Right hindlimb (tissue), 1 donor: ENCODE results near the gene CD72.
"Not testable (repeated sequence)": the region's sequence is repeated elsewhere in the genome, so short reads cannot be mapped to it uniquely, and the experiment has no call there.

Experiments used
- DNase-seq: peaks from one replicate; pipeline ENCODE4 v3.0.0-alpha.2; 2018

Gene CD72

GRCh38 chr9:35649431-35650340 lies 31.5 kb upstream of the CD72 start:
- DNase-seq, result no peak

GRCh38 chr9:35646533-35647265 lies 28.5 kb upstream of the CD72 start:
- DNase-seq, result peak; percentile 95

DNA sequence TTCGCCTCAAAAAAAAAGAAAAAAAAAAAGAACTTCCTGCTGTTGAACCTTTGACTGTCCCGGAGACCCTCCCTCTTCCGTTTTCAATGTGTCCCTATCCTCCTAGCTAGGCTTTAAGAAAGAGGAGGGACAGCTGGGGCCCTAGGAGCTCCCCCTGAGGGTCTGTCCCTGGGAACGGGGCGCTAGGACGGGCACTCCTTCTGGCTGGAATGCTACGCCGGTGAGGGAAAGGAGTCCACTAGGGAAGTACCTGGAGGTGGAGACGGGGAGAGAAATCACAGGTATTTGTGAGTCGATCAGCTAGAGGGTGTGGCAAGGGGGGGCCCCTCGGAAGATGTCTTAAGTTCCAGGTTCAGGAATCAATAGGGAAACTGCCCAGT lies 27.9 kb upstream of the CD72 start:
- DNase-seq, result peak; percentile 69

DNA sequence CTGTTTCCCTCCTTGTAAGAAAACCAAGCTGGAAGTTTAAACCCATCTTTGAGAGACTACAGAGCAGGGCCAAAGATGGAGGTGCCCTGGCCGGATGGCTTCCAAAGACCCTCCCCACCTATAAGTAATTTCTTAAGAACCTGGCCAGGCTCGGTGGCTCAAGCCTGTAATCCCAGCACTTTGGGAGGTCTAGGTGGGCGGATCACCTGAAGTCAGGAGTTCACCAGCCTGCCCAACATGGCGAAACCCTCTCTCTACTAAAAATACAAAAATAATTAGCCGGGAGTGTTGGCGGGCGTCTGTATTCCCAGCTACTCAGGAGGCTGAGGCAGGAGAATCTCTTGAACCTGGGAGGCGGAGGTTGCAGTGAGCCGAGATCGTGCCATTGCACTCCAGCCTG lies 27.5 kb upstream of the CD72 start:
- not testable (repeated sequence) for DNase-seq

- DNase-seq, result no peak
Measured at GRCh38 chr9:35643046-35643445, 24.8 kb upstream of the CD72 start.

GRCh38 chr9:35641478-35641877 lies 23.3 kb upstream of the CD72 start:
- DNase-seq, result not testable (repeated sequence)

GRCh38 chr9:35640431-35640830 lies 22.2 kb upstream of the CD72 start:
- DNase-seq, result not testable (repeated sequence)

- no peak for DNase-seq
Measured at GRCh38 chr9:35639631-35640030, 21.4 kb upstream of the CD72 start.

DNA sequence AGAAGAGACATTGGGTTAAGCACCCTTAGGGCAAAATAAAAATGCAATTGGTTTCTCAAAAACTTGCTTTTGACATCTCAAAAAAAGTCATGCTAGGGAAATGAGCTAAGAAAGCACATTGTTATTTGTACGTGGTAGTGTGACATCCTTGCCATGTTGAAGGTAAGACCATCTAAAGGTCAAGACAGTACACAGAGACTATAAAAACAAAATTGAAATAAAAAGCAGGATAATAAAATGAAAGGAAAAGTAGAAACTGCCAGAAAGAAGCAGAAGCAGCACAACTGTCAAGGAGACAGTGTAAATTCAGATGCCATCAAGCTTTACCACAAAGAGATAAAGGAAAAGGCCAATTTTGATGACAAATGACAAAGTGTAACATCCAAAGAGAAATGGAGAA lies 21.0 kb upstream of the CD72 start:
- DNase-seq, result not testable (repeated sequence)

DNA sequence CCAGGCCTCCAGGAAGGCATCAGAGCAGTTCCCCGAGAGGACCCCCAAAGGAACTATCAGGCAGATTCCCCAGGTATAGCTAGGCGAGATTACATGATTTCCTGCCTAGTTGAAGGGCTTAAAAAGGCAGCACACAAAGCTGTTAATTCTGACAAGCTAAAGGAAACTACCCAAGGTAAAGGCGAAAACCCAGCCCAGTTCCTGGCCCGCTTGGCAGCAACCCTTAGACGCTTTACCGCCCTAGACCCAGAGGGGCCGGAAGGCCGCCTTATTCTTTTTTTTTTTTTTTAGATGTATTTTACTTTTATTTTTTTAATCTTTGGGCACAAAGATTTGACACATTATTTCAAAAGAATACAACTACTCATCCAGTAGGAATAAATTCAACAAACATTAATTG lies 20.5 kb upstream of the CD72 start:
- DNase-seq, result not testable (repeated sequence)

DNA sequence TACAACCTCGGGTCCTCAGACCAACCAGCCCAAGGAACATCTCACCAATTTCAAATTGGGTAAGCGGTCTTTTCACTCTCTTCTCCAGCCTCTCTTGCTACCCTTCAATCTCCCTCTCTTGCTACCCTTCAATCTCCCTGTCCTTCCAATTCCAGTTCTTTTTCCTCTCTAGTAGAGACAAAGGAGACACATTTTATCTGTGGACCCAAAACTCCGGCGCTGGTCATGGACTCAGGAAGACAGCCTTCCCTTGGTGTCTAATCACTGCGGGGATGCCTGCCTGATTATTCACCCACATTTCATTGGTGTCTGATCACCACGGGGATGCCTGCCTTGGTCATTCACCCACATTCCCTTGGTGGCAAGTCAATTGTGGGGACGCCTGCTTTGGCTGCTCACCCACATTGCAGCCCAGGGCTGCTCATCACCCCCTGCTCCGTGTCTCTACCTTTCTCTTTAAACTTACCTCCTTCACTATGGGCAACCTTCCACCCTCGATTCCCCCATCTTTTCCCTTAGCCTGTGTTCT lies 19.3 kb upstream of the CD72 start:
- not testable (repeated sequence) for DNase-seq

DNA sequence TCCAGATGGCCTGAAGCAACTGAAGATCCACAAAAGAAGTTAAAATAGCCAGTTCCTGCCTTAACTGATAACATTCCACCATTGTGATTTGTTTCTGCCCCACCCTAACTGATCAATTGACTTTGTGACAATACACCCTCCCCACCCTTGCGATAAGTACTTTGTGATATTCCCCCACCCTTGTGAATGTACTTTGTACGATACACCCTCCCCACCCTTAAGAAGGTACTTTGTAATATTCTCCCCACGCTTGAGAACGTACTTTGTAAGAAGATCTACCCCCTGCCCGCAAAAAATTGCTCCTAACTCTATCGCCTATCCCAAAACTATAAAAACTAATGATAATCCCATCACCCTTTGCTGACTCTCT lies 18.6 kb upstream of the CD72 start:
- DNase-seq, result not testable (repeated sequence)

DNA sequence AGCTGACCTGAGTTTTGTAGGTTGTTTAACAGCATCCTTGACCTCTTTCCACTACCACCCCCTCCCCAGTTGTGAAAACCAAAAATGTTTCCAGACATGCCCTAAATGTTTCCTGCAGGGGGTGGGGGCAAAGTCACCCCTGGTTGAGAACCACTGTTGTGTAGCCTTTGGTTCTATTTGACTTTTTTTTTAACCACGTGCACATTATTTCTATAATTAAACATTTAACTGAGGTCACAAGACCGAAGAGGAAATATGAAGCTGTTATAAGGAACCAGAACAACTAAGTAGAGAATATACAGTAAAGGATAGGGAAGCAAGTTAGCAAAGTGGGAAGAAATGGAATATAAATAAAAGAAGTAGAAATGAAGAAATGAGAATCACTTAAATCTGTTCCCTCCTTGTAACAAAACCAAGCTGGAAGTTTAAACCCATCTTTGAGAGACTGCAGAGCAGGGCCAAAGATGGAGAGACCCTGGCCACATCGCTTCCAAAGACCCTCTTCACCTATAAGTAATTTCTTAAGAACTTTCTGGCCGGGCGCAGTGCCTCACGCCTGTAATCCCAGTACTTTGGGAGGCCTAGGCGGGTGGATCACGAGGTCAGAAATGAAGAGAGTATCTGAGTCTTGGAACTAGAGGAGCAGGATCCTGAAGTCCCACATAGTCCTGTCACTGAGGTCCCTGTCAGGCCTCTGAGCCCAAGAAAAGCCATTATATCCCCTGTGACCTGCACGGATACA lies 18.1 kb upstream of the CD72 start:
- no peak for DNase-seq

DNA sequence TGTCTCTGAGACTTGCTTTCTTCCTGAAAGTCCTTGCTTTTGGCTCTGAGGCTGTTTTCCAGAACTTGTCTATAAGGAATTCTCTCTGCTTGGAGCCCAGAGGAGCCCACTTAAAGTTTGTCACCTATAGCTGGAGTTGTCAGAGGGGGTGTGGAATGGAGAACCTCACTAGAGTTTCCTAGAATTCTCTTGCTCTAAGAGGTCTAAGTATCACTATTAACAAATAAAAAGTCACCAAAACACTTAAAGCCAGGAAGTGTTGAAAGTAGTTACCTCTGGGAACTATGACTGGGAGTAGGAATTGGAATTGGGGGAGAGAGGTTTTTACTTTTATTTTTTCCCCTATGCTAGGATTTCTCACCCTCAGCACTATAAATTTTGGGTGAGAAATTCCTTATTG lies 17.5 kb upstream of the CD72 start:
- no peak for DNase-seq

- DNase-seq, result no peak
Measured at GRCh38 chr9:35629597-35629996, 11.4 kb upstream of the CD72 start.

DNA sequence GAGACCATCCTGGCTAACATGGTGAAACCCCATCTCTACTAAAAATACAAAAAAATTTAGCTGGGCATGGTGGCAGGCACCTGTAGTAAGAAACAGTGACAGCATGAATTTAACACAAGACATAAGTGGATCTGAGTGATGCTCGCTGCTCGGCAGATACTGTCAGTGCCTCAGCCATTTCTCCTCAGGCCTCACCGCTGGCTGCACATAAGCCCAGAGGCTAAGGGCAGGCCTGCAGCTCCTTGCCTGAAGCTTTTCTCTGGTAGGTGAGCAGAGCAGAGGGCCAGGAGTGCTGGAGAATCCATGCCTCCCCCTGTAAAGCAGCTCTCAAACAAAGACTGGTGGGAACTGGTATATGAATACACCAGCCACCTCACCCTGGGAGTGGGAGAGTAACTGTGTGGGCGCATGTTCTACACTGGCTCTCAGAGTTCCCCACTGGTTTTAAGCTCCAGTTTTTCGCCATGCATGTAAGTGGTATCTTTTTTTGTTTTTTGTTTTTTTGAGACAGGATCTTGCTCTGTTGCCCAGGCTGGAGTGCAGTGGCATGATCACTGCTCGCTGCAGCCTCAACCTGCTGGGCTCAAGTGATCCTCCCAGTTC lies 10.3 kb upstream of the CD72 start:
- no peak for DNase-seq

DNA sequence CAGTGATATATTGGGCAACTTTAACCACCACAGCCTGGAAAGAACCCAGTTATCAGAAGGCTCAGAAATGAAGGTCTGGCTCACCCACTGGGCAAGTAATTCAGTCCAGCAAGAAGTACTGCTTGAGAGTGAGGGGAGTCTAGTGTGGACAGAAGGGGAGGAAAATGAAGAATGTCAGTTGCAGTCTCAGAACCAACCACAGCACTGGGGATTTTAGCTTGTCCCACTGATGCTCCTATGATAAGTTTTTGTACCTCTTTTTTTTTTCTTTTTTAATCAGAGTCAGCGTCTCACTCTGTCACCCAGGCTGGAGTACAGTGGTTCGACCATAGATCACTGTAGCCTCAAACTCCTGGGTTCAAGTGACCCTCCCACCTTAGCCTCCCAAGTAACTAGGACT lies 9.4 kb upstream of the CD72 start:
- DNase-seq, result no peak

GRCh38 chr9:35619800-35620158 lies 1.6 kb upstream of the CD72 start:
- no peak for DNase-seq

GRCh38 chr9:35618854-35619799 lies 914 bp upstream of the CD72 start:
- DNase-seq, result peak; percentile 31

DNA sequence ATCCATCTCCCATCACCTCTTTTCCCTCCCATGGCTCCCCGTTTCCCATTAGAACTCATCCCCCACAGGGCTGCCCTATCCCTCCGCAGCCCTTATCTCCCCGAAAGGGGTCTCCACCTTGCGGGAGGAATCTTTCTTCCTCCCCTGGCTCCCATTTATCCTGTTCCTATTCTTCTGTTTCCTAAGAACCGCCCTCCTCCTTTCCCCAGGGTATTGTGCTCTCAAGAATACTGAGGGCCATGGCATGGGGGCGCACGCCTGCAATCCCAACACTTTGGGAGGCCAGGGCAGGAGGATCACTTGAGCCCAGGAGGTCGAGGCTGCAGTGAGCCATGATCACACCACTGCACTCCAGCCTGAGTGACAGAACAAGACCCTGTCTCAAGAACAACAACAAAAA lies 665 bp downstream of the CD72 start:
- DNase-seq, result no peak

DNA sequence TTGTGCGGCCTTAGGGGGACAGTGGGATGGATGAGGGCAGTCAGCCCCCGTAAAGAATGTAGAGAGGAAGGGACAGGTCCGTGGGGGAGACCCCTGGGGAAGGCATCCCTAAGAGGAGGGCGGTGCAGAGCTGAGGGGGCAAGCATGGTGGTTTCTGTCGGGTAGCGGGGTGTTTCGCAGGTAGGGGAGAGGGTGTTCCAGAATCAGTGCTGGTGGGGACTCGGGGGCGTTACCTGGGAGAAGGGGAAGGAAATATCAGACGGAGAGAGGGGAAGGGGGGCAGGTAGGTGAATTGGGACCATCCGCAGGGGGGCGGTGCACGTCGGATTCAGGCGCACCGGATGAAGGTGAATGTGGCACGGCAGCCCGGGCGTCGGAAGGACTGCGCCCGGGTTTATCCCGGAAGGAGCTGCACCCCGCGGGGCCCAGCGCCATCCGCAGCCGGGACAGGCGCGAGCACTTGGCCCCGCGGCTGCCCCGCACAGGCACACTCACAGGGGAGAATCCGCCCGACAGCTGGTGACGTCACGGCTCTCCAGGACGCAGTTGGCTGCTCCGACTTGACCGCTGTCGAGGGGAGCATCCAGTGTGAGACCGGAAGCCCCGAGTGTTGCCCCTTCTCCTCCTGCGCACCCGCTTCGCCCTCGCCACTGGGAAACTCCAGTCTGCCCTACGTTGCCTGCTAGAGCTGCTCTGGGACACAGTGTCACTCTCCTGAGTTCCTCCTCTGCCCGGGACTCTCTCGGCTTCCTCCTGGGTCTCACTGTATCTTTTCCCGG lies 1.3 kb downstream of the CD72 start:
- peak; percentile 58 for DNase-seq
